ENCODE data around the gene MED17.
"Not testable (repeated sequence)": the region's sequence is repeated elsewhere in the genome, so short reads cannot be mapped to it uniquely, and the experiment has no call there.

The MED17 gene

GRCh38 chr11:93757924-93758865 lies 25.9 kb upstream of the MED17 start:
- DNase-seq (ENCODE audit: low read depth): no peak

DNA sequence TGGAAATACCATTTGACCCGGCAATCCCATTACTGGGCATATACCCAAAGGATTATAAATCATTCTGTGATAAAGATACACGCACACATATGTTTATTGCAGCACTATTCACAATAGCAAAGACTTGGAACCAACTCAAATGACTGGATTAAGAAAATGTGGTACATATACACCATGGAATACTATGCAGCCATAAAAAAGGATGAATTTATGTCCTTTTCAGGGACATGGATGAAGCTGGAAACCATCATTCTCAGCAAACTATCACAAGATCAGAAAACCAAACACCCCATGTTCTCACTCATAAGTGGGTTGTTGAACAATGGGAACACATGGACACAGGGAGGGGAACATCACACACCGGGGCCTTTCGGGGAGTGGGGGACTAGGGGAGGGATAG lies 25.0 kb upstream of the MED17 start:
- not testable (repeated sequence) for DNase-seq (ENCODE audit: low read depth)

GRCh38 chr11:93761910-93762309 lies 22.2 kb upstream of the MED17 start:
- DNase-seq (ENCODE audit: low read depth): no peak

DNA sequence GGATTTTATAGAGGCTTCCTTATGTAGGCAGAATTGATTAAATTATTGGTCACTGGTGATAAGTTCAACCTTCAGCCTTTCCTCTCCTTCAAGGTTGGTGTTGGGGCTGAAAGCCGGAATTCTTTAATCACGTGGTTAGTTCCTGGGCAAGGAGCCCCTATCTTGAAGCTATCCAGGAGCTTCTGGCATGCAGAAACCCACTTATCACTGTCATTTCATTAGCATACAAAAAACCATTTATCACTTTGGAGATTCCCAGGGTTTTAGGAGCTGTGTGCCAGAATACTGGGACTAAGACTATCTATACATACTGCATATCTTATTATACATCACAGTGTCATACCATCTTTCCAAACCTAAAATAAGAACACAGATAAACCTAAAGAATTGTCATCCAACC lies 18.5 kb upstream of the MED17 start:
- DNase-seq (ENCODE audit: low read depth): no peak

- no peak for DNase-seq (ENCODE audit: low read depth)
Measured at GRCh38 chr11:93766504-93766903, 17.6 kb upstream of the MED17 start.

DNA sequence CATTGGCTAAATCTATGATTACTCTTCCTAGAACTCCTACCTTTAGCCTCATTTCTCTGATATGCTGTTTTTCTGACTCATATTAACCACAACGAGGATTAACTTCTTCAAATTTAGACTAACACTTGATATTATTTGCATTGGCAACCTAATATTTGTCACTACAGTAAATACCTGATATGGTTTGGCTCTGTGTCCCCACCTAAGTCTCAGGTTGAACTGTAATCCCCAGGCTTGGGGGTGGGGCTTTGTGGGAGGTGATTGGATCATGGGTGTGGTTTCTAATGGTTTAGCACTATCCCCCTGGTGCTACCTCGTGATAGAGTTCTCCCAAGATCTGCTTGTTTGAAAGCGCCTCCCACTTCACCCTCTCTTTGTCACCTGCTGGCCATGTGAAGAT lies 17.1 kb upstream of the MED17 start:
- DNase-seq (ENCODE audit: low read depth): no peak

- no peak for DNase-seq (ENCODE audit: low read depth)
Measured at GRCh38 chr11:93770160-93770559, 13.9 kb upstream of the MED17 start.

- no peak for DNase-seq (ENCODE audit: low read depth)
Measured at GRCh38 chr11:93772123-93772522, 12.0 kb upstream of the MED17 start.

GRCh38 chr11:93773045-93773477 lies 11.0 kb upstream of the MED17 start:
- no peak for DNase-seq (ENCODE audit: low read depth)

DNA sequence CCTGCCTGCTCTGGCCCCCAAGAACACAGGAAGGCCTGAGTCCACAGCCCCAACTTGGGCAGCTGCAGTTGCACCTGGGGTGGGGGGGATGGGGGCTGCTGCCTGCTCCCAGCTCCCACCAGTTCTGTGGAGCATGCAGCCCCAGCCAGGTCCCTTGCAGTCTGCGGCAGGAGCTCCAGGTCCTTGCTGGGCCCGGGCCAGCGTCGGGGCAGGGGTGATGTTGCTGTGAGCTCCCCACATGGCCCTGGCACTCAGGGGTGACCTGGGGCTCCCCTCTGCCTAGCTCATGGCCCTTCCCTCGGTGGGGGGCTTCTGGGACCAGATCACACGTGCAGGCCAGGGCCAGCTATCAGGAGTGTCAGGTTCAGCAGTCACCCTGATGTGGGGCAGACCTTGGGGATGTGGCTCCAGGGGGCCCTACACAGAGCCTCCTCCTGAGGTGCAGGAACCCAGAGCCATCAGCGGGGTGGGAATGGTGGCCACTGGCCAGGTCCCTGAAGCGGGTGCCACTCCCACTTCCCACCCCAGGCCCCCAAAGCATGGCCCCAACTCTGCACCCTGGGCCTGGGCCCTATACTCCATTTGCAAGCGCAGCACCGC lies 10.4 kb upstream of the MED17 start:
- no peak for DNase-seq (ENCODE audit: low read depth)

DNA sequence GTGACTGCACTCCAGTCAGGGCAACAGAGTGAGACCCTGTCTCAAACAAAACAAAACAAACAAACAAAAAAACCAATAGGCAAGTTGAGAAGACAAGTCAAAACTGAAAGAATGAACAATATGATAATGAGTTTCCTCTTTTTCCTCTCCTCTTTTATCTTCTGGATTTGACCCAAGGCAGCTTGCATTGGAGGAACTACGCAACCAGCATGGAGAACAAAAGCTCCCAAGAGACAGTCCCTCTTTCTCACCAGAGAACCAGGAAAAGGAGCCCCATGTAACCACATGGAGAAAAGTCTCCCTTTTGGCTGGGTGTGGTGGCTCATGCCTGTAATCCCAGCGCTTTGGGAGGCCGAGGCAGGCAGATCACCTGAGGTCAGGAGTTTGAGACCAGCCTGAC lies 9.5 kb upstream of the MED17 start:
- not testable (repeated sequence) for DNase-seq (ENCODE audit: low read depth)

GRCh38 chr11:93775289-93775688 lies 8.8 kb upstream of the MED17 start:
- DNase-seq (ENCODE audit: low read depth): no peak

- DNase-seq (ENCODE audit: low read depth): no peak
Measured at GRCh38 chr11:93783362-93783761, 720 bp upstream of the MED17 start.

- no peak for DNase-seq (ENCODE audit: low read depth)
Measured at GRCh38 chr11:93783765-93784144, 327 bp upstream of the MED17 start.

- DNase-seq (ENCODE audit: low read depth): no peak
Measured at GRCh38 chr11:93784935-93785360, 866 bp downstream of the MED17 start.

GRCh38 chr11:93791493-93791892 lies 7.4 kb downstream of the MED17 start:
- no peak for DNase-seq (ENCODE audit: low read depth)

- DNase-seq (ENCODE audit: low read depth): no peak
Measured at GRCh38 chr11:93796441-93797231, 12.6 kb downstream of the MED17 start.

- no peak for DNase-seq (ENCODE audit: low read depth)
Measured at GRCh38 chr11:93801366-93801765, 17.3 kb downstream of the MED17 start.

DNA sequence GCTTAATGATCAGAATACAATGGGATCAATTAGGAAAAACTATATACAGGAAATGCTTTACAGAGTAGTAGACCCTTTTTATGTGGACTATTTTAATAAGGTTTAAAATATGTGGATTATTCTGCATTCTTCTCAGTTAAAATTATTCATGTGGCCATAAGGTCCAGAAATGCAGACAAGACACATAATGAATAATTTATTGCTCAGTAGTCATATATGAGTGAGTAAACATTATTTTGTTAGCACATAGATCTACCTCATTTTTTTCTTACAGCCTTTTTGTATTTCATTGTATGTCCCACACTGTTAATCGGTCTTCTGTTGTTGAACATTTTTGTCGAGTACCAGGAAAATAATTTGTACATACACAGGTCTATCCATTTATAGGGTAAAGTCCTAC lies 20.8 kb downstream of the MED17 start:
- no peak for DNase-seq (ENCODE audit: low read depth)

DNA sequence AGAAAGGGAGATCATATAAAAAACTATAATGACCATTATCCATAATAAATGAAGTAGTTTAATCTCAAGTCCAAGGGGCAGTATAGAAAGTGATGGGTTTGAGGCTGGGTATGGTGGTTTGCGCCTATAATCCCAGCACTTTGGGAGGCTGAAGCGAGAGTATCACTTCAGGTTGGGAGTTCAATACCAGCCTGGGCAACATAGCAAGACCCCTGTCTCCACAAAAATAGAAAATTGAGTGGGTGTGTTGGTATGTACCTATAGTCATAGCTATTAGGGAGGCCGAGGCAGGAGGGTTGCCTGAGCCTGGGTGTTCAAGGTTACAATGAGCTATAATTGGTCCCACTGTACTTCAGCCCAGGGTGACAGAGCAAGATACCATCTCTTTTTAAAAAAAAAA lies 23.9 kb downstream of the MED17 start:
- no peak for DNase-seq (ENCODE audit: low read depth)

DNA sequence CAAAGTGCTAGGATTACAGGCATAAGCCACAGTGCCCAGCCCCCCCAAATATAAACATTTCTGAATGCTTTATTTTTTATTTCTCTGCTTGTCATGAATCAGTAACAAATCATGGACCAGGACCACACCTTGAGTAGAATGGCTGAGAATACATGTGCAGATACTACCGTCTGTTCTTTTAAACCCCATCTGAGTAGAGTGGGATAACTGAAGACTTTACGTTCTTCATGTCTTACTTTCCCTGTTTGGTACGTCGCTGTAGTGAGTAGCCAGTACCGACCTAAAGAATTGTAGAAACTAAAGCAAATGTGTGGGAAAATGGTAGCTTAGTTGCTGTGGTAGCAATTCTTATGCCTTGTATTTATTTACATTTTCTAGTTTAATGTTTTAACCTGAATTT lies 29.9 kb downstream of the MED17 start:
- DNase-seq (ENCODE audit: low read depth): no peak

DNA sequence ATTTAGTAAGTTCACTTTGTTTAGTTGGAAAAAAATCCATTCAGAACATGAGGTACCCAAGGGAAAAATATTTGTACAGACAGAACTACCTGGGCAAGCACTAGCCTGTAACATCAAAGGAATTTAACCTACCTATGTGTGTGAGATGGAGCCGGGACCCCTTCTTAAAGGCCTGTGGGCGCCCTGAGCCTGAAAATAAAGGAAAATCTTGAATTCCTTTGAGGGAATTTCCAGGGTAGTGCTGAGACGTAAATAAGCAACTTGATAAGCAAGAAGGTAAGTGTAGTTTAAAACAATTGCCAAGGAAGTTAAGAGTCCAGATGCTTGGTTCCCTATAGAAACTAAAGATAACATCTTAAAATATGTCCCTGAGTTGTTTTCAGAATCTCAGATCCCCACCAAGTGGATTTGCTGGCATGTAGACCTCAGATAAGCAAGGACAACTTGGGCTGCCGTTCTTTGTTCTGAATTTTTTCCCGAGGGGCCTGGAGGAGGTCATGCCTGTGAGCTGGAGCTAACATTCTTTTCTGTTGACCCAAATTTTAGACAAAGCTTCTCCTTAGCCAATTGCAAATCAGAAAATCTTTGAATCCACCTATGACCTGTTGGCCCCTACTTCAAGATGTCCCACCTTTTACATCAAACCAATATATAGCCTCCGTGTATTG lies 31.0 kb downstream of the MED17 start:
- DNase-seq (ENCODE audit: low read depth): no peak
